GM19467 (cell line): ENCODE measurements around the gene ZNF587.
"Not testable (repeated sequence)": the region's sequence is repeated elsewhere in the genome, so short reads cannot be mapped to it uniquely, and the experiment has no call there.

Source experiments
- ATAC-seq: cut with Tn5 transposase; IDR thresholded peaks from one replicate; pipeline ENCODE4 v1.9.1; 2021; ENCODE audit warnings: mild to moderate bottlenecking, moderate library complexity; ENCODE audit not compliant: unreplicated experiment

Gene ZNF587

DNA sequence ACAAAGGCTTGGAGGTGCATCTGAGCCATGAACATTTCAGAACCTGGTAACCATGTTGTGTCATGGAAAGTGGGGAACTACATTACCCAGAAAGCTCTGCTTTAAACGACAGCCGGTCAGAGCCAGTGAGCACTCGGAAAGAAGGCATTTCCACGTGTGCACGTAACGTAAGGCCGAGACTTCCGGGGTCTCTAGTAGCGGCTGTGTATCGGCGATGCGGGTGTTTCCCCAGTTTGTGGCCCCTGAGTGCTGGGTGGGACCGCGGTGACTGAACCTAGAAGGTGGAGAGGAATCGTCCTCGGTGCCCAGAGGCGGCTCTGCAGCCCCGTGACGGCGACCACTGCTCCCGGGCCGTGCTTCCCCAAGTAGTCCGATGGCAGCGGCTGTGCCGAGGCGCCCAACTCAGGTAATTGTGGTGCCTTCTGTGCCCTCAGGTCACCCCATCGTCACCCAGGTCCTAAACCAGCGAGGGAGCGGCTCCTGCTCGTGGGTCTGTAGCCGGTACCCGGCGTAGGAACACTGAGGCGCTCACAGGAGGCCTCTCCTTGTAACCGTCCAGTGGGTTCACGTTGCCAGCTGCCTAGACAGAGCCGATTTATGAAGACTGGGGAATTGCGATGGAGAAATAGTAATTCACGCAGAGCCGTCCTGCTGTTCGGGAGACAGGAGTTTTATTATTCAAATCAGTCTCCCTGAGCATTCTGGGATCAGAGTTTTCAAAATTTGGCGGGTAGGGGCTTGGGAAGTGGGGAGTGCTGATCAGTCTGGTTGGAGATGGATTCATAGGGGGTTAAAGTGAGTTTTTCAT lies at the start of gene ZNF587:
Gene ZNF587 (plus strand): TSS at position 194 of the 808 bp plus-strand sequence. CDS start 180 bp downstream, at position 374.
- ATAC-seq = peak; percentile 86

DNA sequence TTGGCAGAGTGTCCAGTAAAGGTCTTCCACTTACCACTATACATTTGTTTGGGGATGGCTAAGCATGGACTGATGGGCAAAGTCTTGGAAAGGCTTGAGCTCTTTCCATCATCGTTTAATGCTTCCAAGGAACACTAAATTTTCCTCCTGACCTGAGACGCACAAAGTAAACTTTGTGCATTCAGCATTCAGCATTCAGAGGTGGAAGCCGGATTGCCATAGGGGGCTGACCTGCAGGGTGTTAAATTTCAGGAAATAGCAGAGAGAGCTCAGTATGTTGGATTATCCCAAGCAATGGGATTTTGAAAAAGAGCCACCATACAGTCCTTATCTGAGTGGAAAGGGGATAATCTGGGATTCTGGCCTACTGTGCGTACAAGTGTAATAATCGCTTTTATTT lies 49.0 kb upstream of the ZNF587 start:
- no peak for ATAC-seq

DNA sequence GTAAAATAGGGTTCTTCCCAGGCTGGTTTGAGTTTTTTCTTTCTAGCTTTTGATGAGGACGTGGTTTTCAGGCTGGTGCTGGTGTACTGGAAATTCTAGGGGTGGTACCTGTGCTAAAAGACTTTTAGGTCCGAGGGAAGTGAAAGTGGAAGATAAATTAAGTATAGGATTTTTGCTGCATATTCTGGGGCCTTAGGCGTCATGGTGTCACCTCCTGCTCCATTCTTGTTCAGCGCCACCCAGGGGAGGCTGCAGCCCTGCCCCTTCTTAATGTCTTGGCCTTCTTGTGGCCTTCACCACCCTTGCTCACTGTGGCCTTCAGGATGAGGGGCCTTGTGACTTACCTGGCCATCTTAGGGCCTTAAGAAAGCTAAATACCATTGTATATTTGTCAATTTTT lies 47.4 kb upstream of the ZNF587 start:
- ATAC-seq = no peak

DNA sequence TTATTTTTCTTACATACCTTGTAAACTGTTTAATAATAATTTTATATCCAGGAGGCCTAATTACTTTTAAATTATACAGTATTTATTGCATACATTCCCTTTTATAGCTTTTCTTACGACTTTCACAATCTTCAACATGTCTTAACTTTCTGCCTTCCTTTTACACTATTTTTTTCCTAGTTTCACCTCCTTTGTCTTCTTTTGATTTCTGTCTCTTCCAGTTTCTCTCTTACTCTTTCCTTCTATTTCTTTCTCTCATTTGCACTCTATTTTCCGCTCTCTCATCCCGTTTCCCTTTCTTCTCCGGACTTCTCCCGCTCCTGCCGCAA lies 46.4 kb upstream of the ZNF587 start:
- no peak for ATAC-seq

DNA sequence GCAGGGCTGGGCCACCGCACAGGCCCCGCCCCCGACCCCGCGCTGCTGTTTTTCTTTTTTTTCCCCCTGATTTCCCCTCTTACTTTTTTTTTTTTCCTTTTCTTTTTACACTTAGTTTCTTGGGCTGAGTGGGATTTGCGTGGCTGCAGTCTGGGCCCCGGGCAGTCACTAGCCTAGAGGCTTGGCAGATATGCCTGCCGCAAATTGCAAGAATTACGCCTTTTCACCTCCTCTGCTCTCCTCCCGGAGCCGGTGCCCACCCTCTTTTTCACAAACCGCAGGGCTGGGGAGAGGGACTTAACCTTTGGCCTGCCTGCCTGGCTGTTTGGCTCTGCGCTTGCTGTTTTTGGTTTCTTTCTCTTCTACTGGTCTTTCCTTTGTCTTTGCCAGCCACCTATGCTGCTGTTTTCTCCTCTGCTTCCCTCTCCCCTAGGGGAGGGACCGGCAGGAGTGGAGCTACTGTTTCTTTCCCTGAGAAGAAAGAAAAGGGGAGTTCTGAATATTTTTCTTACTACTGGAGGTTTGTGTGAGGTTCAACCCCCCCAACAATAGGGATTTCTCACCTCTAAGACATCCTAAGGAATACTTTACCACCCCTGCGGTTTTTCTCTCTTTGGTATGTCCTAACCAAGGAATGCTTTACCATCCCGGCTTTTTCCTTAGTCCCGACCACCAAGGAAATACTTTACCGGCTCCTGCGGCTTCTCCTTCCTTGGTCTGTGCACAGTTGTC lies 45.9 kb upstream of the ZNF587 start:
- ATAC-seq = no peak

DNA sequence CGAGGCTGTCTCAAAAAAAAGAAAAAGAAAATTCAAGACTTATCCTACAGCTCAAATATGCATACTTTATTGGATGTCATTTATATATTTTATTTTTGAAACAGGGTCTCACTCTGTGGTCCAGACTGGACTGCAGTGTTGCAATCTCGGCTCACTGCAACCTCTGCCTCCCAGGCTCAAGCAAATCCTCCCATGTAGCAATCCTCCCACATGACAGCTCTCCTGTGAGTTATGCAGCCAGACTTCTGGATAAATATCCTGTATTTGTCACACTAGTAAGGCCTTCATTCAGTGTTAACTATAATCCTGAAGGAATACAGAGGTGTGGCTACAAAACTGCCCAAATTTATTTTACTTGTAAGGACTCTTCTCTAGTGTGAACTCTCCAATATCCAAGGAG lies 42.1 kb upstream of the ZNF587 start:
- ATAC-seq = no peak

DNA sequence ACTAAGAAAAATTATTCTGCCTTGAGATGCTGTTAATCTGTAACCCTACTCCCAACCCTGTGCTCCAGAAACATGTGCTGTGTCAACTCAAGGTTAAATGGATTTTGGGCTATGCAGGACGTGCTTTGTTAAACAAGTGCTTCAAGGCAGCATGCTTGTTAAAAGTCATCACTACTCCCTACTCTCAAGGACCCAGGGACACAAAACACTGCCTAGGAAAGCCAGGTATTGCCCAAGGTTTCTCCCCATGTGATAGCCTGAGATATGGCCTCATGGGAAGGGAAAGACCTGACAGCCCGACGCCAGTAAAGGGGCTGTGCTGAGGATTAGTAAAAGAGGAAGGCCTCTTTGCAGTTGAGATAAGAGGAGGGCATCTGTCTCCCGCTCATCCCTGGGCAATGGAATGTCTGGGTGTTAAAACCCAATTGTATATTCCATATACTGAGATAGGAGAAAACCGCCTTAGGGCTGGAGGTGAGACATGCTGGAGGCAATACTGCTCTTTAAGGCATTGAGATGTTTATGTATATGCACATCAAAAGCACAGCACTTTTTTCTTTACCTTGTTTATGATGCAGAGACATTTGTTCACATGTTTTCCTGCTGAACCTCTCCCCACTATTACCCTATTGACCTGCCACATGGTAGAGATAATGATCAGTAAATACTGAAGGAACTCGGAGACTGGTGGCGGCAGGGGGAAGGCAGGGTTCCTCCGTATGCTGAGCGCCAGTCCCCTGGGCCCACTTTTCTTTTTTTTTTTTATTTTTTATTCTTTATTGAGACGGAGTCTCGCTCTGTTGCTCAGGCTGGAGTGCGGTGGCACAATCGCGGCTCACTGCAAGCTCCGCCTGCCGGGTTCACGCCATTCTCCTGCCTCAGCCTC lies 39.0 kb upstream of the ZNF587 start:
- ATAC-seq = not testable (repeated sequence)

DNA sequence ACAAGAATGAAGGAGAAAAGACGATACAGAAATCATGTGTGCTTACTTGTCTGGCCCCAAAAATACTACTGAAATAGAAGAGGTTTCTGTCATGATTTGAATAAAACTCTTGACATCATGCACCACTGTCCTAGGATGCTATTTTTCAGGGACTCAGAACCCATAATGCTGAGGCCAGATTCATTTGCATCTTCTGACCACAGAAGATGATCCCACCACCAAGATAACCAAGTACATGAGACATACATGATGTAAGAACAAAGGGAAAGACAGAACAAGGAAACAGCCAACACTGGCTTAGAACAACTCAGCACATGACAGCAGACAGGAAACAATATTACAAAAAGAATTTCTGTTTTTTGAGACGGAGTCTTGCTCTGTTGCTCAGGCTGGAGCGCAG lies 37.4 kb upstream of the ZNF587 start:
- no peak for ATAC-seq

DNA sequence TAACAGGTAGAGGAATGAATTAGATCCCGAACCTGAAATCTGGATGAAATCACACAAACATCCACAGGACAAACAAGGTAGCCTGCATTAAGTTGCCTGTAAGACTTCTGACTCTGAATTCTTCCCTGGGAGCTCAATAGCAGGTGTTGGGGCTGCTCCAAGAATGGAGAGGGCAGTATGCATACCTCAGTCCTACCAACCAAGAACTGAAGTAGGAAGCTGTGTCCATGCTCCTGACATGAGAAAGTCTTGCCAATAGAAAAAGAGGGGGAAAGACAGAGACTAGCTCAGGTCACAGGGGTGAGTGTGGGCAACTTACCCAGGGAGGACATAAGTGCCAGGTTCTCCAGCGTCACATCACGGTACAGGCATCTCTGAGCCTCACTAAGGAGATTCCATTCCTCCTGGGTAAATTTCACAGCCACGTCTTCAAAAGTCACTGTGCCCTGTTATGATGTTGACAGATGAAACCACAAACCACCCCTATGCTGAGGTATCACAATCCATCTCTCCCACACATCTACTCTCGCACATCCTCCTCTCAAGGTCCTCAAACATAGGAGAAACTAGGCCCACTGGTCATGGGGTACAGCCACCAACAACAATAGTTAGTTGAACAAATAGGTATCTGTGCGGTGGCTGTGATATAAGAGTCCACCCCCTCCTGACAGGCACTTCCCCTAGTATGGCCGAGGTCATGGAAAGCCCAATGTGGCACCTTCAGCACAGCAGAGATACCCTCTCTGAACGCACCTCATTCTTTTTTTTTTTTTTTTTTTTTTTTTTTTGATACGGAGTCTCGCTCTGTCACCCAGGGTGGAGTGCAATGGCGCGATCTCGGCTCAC lies 36.5 kb upstream of the ZNF587 start:
- ATAC-seq = not testable (repeated sequence)

DNA sequence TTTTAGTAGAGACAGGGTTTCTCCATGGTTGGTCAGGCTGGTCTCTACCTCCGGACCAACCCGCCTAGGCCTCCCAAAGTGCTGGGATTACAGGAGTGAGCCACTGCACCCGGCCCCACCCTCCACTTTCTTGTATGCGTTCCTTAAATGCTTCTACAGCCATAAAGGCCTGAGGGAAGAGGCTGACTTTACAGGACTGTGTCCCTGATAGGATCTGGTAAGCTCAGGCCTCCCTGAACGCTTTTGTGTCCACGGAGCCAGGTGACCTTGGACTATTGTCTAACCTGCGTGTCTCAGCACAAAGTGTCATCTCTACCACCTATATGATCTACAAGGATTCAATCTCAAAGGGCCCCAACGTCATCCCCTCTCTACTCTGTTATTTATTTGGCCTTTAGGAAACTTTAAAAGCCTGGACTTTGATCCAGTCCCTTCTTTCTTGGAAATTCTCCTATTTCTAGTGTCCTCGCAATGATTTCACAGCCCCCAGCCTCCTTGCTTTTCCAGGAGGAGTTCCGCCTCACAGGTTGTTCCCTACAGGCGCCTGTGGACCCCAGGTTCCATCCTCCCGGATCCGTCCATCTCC lies 35.6 kb upstream of the ZNF587 start:
- ATAC-seq = no peak

DNA sequence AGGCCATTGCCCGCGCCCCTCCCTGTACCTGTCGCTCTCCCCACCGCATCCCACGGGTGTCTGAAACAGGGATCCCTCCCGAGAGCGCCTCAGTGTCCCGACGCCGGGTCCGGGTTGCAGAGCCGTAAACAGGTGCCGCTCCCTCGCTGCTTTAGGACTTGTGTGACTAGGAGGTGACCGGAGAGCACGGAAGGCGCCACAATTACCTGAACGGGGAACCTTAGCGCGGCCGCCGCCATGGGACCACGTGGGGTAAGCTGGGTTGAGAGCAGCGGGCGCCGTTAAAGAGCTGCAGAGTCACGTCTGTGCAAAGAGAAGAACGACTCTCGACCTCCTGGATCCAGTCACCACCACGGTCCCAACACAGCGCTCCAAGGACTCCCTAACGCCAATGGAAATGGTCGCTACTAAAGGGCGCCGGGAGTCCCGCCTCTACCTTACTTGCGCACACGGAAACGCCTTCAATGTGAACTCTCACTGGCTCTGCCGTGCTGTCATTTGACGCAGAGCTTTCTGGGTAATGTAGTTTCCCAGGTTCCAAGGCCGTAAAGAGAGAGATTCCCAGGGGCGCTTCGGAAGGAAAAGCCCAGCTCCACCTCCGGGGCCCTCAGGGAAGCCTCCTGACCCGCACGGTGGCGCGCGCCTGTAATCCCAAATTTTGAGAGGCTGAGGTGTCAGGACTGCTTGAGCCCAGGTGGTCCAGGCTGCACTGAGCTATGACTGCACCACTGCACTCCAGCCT lies 35.0 kb upstream of the ZNF587 start, which contains the start of gene ZNF552:
Gene ZNF552 (minus strand): TSS at position 409 of the 742 bp plus-strand sequence. CDS start 170 bp downstream, at position 239.
- peak; percentile 75 for ATAC-seq

DNA sequence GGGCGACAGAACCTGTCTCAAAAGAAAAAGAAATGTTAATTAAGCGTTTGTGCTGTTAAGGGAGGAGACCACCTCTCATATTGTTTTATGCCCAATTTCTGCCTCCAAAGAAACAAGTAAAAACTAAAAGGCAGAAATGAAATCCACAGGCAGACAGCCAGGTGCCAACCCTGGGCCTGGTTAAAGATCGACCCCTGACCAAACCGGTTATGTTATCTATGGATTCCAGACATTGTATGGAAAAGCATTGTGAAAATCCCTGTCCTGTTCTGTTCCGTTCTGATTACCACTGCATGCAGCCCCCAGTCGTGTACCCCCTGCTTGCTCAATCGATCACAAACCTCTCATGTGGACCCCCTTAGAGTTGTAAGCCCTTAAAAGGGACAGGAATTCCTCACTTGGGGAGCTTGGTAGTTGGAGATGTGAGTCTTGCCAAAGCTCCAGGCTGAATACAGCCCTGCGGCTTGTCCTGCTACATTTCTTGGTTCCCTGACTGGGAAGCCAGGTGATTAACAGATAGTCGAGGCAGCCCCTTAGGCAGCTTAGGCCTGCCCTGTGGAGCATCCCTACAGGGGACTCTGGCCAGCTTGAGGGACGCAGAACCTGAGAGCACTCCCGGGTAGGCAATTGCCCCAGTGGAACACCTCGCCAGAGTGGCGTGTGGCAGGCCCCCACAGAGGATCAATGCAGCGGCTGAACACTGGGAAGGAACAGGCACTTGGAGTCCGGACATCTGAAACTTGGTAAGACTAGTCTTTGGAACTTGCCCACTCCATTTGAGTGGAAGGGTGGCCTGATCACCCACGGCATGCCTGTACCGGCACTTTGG lies 34.2 kb upstream of the ZNF587 start:
- no peak for ATAC-seq

DNA sequence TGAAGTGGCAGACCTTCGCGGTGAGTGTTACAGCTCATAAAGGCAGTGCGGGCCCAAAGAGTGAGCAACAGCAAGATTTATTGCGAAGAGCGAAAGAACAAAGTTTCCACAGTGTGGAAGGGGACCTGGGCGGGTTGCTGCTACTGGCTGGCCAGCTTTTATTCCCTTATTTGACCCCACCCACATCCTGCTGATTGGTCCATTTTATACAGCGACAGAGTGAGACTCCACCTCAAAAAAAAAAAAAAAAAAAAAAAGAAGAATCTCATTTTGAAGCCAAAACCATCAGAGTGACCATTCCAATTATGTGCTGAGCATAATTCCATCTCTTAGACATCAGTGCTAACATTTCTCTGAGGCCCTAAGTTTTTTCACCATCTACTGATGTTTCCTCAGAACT lies 33.0 kb upstream of the ZNF587 start:
- ATAC-seq = no peak

DNA sequence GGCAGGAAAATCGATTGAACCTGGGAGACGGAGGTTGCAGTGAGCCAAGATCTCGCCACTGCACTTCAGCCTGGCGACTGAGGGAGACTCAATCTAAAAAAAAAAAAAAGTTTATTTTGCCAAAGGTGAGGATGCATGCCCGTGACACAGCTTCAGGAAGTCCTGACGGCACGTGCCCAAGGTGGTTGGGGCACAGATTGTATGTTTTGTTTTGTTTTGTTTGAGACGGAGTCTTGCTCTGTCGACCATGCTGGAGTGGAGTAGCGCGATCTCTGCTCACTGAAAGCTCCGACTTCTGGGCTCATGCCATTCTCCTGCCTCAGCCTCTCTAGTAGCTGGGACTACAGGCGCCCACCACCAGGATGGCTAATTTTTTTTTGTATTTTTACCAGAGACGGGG lies 31.7 kb upstream of the ZNF587 start:
- no peak for ATAC-seq

DNA sequence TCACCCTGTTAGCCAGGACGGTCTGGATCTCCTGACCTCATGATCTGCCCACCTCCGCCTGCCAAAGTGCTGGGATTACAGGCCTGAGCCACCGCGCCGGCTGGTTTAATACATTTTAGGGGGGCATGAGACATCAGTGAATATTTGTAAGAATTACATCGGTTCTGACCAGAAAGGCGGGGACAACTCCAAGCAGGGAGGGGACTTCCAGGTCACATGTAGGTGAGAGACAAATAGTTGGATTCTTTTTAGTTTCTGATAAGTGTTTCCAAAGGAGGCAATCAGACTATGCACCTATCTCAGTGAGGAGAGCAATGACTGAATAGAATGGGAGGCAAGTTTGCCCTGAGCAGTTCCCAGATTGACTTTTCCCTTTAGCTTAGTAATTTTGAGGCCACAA lies 31.3 kb upstream of the ZNF587 start:
- no peak for ATAC-seq

DNA sequence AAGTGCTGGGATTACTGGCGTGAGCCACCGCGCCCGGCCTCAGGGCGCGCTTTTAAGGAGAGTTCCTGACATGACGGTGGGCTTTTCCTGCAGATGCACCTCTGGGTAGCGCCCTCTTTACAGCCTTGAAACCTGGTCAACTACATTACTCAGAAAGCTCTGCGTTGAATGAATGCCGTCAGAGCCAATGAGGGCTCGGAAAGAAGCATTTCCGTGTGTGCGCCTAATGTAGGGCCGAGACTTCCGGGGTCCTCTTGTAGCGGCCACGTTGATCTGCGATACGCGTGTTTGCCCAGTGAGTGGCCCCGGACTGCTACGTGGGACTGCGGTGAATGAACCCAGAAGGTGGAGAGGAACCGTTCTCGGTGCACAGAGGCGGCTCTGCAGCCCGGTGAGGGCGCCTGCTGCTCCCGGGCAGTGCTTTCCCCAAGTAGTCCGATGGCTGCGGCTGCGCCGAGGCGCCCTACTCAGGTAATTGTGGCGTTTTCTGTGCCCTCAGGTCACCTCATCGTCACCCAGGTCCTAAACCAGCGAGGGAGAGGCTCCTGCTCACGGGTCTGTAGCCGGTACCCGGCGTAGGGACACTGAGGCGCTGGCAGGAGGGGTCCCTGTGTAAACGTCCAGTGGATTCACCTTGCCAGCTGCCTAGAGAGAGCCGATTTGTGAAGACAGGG lies 30.0 kb upstream of the ZNF587 start:
- ATAC-seq = peak; percentile 84

DNA sequence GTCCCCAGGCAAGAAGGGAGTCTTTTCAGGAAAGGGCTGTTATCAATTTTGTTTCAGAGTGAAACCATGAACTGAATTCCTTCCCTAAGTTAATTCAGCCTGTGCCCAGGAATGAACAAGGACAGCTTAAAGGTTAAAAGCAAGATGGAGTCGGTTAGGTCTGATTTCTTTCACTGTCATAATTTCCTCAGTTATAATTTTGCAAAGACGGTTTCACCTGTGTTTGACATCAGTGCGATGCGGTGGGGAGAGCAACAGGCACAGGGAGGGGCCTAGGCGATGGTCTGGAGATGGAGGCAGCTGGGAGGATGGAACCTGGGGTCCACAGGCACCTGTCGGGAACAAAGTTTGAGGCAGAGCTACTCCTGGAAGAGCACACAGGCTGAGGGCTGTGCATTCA lies 29.1 kb upstream of the ZNF587 start:
- no peak for ATAC-seq

DNA sequence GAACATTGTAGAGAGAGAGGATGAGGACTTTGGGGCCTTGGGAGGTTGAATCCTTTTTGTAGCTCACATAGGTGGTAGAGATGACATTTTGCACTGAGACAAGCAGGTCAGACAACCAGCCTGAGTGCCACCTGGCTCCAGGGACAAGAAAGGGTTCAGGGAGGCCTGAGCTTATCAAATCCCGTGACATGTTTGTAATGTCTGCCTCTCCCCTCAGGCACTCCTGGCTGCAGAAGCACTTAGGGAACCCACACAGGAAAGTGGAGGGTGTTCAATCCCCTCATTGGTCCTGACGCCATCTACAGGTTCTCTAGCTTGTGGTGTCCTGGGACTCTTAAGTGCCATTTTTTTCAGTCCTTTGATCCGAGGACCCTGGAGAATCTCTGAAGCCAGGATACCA lies 28.6 kb upstream of the ZNF587 start:
- ATAC-seq = not testable (repeated sequence)
